AG09319 (cell line): ENCODE results near the gene HSD17B8.

ENCODE experiments used
- DNase-seq: peaks from one replicate; pipeline ENCODE4 v3.0.0-alpha.2; 2010; ENCODE audit warnings: low read depth; ENCODE audit errors: extremely low read depth
- TF ChIP-seq, protein P1 (sequence below): IDR thresholded peaks from 2 replicates; pipeline ENCODE4 v1.5.1; 2011; ENCODE audit warnings: low read depth, mild to moderate bottlenecking, inconsistent platforms, low read length, moderate library complexity

Gene HSD17B8

DNA sequence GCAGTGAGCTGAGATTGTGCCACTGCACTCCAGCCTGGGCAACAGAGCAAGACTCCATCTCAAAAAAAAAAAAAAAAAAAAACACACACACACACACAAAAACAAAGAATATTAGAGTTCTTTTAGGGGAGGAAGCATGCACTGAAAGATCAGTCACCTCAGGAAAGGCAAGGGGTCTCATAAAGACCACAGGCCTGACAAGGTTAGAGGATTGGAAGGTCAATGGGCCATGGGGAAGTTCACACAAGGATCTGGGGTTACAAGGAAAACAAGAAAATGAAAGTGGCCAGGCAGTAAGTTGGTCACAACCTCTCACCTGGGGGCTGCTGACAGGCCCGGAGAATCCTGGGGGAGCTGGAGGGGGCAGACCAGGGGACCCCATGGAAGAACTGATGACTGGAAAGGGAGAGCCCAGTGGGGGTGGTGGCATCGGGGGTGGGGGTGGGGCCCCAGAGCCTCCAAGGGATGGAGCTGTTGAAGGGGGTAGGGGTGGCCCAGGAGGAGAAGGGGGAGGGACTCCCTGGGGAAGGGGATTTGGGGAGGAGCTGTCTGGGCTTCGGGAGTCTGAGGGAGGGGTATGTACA is 5.5 kb upstream of the HSD17B8 start:
- TF ChIP-seq, protein P1, sequence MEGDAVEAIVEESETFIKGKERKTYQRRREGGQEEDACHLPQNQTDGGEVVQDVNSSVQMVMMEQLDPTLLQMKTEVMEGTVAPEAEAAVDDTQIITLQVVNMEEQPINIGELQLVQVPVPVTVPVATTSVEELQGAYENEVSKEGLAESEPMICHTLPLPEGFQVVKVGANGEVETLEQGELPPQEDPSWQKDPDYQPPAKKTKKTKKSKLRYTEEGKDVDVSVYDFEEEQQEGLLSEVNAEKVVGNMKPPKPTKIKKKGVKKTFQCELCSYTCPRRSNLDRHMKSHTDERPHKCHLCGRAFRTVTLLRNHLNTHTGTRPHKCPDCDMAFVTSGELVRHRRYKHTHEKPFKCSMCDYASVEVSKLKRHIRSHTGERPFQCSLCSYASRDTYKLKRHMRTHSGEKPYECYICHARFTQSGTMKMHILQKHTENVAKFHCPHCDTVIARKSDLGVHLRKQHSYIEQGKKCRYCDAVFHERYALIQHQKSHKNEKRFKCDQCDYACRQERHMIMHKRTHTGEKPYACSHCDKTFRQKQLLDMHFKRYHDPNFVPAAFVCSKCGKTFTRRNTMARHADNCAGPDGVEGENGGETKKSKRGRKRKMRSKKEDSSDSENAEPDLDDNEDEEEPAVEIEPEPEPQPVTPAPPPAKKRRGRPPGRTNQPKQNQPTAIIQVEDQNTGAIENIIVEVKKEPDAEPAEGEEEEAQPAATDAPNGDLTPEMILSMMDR = no peak
- DNase-seq = no peak

DNA sequence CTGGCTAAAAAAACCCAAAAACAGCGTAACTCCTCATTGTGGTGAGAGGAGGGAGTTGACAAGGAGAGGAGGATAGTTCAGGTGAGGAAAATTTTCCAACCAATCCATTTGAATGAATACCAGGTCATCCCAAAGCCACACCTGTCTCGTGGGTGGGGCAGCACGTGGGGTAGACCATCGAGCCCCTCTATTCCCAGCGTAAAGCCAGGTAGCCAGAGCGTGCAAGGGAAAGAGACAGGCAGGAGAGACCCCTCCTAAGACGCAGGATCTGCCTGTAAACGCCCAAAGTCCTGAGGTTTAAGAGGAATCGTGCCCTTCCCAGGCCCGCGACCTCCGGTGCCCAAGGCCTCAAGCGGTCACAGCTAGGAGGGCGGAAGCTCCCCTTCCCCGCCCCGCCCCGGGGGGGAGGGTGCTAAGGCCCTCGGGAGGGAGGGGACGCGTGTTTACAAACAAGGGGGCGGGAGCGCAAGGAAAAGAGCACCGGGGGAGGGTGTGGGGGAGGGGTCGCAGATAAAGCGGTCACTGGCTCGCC is 4.7 kb upstream of the HSD17B8 start:
- DNase-seq = no peak
- TF ChIP-seq, protein P1 = no peak

DNA sequence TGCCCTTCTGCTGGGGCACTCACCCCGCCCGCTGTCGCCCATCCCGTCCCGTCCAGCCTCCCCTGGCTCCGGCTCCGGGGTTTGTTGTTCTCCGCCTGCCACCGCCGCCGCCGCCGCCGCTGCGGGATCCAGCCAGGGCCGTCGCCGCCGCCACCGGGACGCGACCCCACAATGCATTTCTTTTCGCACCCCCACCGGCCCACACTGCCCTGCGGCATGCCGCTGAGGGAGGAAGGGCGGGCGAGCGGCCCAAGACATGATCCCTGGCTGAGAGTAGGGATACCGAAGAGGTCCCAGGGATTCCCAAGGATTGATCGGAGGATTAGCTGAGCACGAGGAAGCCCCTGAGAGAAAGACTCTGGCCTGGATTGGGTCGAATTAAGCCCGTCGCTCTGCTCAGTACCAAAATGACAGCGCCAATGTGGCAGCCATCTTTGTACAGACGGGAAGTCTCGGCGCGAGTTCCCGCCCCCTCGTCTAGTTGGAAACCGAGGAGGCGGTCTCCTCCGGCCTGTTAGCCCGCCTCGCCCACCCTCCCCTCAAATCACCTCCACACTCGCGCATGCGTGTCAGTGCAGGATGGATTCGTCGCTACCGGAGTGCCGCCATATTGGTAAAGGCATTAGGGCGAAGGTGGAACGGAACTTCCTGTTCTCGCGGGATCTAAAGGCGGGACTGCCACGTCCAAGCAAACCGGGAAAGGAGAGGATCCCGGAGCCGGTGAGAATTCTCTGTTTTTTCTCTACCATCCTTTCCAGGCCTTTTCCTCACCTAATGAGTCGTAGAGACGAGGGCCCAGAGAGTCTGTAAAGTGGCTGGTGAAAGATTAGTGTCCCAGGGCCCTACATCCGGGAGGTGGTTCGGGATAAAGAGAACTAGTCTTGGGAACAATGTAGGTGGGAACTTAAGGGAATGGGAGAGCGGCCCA is 4.0 kb upstream of the HSD17B8 start, which contains the start of the genes RXRB and SLC39A7:
RXRB (minus strand) TSS at position 447 of the 928 bp plus-strand sequence; CDS start at position 258, 189 bp downstream.
SLC39A7 (plus strand) TSS at position 649 of the 928 bp plus-strand sequence. CDS start 379 bp downstream, outside the sequence.
- DNase-seq = peak; percentile 99
- TF ChIP-seq, protein P1 = no peak

DNA sequence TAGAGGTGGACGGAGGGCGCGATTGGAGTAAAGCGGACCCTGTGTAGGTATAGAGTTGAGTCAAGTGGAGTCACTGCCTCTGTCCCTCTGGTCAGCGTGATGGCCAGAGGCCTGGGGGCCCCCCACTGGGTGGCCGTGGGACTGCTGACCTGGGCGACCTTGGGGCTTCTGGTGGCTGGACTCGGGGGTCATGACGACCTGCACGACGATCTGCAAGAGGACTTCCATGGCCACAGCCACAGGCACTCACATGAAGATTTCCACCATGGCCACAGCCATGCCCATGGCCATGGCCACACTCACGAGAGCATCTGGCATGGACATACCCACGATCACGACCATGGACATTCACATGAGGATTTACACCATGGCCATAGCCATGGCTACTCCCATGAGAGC is 3.3 kb upstream of the HSD17B8 start:
- TF ChIP-seq, protein P1 = no peak; the same call in none of the 2 replicates
- DNase-seq = no peak

DNA sequence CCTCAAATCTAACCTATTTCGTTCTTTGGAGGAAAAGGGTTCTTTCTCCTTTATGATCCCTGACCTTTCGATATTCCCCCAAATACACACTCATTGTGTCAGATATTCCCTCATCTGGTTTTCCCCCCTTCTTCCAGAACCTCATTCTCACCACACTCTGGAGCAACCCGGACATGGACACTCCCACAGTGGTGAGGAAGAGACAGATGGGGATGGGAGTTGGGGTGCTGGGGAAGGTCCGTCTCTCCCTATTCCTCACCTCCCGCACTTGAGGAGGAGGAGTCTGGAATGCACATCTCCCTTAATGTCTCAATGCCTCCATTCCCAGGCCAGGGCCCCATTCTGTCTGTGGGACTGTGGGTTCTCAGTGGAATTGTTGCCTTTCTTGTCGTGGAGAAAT is 2.5 kb upstream of the HSD17B8 start:
- TF ChIP-seq, protein P1 = no peak
- DNase-seq = no peak

DNA sequence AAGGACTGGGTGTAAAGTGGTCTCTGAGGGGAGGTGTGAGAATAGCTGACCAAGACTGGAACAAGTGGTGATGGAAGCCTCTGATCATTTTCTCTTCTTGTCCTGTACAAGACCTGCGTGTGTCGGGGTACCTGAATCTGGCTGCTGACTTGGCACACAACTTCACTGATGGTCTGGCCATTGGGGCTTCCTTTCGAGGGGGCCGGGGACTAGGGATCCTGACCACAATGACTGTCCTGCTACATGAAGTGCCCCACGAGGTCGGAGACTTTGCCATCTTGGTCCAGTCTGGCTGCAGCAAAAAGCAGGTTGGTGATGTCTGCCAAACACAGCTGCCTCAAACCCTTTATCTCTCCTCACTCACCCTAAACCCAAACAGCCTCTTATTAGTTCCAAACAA is 1.7 kb upstream of the HSD17B8 start:
- DNase-seq = no peak

More for the DNA sequence above, 1.7 kb upstream of the HSD17B8 start:
- TF ChIP-seq, protein P1 = no peak
